Measurements from ENCODE around the gene TRAK2.

- TF ChIP-seq CTCF (IDR thresholded peaks at IDR 0.05; ENCODE audit: low read depth, low read length) (no peak), POLR2A (IDR thresholded peaks at IDR 0.05; ENCODE audit: extremely low read depth, insufficient read length) (no peak)
- TF ChIP-seq, protein P1, sequence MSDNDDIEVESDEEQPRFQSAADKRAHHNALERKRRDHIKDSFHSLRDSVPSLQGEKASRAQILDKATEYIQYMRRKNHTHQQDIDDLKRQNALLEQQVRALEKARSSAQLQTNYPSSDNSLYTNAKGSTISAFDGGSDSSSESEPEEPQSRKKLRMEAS (IDR thresholded peaks at IDR 0.05; ENCODE audit: low read depth, low read length), result no peak
Observed at GRCh38 chr2:201471732-201472393, 20.6 kb upstream of the TRAK2 start.
